Measurements from ENCODE around the gene CFAP92. TPM values are rescaled to one million over a fixed set of nuclear protein-coding genes. Genes with fewer than 3 reads are reported as not detected.
"Not testable (repeated sequence)": the region's sequence is repeated elsewhere in the genome, so short reads cannot be mapped to it uniquely, and the experiment has no call there.

CFAP92 gene
- total RNA-seq, 1 donor from 2014 or later = not detected

GRCh38 chr3:128867200-128868125 is 126.4 kb downstream of the CFAP92 start:
- Mint-ChIP-seq H3K27me3 (ENCODE audit: unreplicated experiment) (no peaks in the 10 kb centered on the region), H3K27ac (ENCODE audit: unreplicated experiment) (no peak overlapping the region), H3K4me3 (ENCODE audit: unreplicated experiment) (no peak overlapping the region), H3K9me3 (ENCODE audit: unreplicated experiment) (no peaks in the 10 kb centered on the region), H3K36me3 (ENCODE audit: unreplicated experiment) (no peaks in the 10 kb centered on the region), H3K4me1 (ENCODE audit: unreplicated experiment) (no peaks in the 10 kb centered on the region)
- no peak for TF ChIP-seq CTCF (IDR thresholded peaks at IDR 0.05)
- DNase-seq (ENCODE audit: extremely low spot score, unreplicated experiment) = no peak

DNA sequence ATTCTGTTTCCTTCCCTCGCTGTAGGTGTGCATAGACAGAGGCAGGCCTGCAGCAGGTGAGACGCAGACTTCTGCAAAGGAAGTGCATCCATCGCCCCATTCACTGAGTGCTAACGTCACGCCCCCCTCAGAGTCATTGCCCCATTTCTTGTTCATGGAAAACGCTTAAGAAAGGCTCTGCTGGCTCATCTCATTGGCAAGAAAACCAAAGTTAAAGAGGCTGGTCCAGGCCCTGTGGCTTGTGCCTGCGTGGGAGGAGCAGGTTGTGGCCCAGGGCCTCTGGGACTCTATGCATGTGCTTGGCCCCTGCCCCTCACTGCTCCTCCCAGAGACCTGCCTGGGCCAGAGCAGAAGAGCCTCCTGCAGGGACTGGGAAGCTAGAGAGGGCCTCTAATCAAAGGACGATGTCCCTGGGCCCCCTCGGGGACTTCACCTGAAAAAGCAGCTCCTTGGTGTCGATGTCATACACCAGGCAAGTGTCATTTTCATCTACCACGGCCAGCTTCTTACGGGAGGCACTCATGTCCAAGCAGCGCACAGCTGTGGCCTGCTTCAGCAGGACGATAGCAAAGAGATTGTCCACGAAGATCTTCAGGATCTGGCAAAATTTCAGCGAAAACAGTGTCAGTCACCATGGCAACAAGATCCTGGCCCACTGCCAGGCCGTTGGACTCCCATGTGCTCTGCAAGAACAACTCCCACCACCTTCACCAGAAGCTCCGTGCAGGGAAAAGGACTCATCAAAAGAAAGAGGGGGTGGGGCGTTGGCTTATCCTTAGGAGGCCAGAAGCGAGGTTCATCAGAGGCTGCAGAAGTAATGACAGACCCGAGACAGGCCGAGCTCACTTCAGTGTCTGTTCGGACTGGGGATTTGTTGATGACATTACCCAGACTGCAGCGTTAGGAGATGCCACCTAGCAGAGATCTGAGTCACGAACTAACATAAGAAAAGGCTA is 128.7 kb downstream of the CFAP92 start:
- DNase-seq (ENCODE audit: extremely low spot score, unreplicated experiment); H3K4me1 Mint-ChIP-seq (ENCODE audit: unreplicated experiment); H3K27me3 Mint-ChIP-seq (ENCODE audit: unreplicated experiment); H3K36me3 Mint-ChIP-seq (ENCODE audit: unreplicated experiment); H3K27ac Mint-ChIP-seq (ENCODE audit: unreplicated experiment); H3K4me3 Mint-ChIP-seq (ENCODE audit: unreplicated experiment); H3K9me3 Mint-ChIP-seq (ENCODE audit: unreplicated experiment): not testable (repeated sequence)

- no peak for TF ChIP-seq CTCF (IDR thresholded peaks at IDR 0.05)
- Mint-ChIP-seq H3K4me1 (ENCODE audit: unreplicated experiment) (no peaks in the 10 kb centered on the region), H3K4me3 (ENCODE audit: unreplicated experiment) (no peak overlapping the region), H3K9me3 (ENCODE audit: unreplicated experiment) (peaks cover 3% of the 10 kb centered on the region), H3K27ac (ENCODE audit: unreplicated experiment) (no peak overlapping the region), H3K36me3 (ENCODE audit: unreplicated experiment) (peaks cover 3% of the 10 kb centered on the region), H3K27me3 (ENCODE audit: unreplicated experiment) (no peaks in the 10 kb centered on the region)
- no peak for DNase-seq (ENCODE audit: extremely low spot score, unreplicated experiment)
These were observed 129.5 kb downstream of the CFAP92 start for GRCh38 chr3:128864351-128864811.

GRCh38 chr3:128863560-128863959 is 130.3 kb downstream of the CFAP92 start:
- TF ChIP-seq CTCF (IDR thresholded peaks at IDR 0.05) = peak; percentile 32
- no peak overlapping the region for H3K27ac Mint-ChIP-seq (ENCODE audit: unreplicated experiment)
- H3K36me3 Mint-ChIP-seq (ENCODE audit: unreplicated experiment) = peaks cover 6% of the 10 kb centered on the region
- H3K4me1 Mint-ChIP-seq (ENCODE audit: unreplicated experiment) = no peaks in the 10 kb centered on the region
- H3K9me3 Mint-ChIP-seq (ENCODE audit: unreplicated experiment) = peaks cover 7% of the 10 kb centered on the region
- no peak for DNase-seq (ENCODE audit: extremely low spot score, unreplicated experiment)
- no peaks in the 10 kb centered on the region for H3K27me3 Mint-ChIP-seq (ENCODE audit: unreplicated experiment)
- H3K4me3 Mint-ChIP-seq (ENCODE audit: unreplicated experiment) = no peak overlapping the region

DNA sequence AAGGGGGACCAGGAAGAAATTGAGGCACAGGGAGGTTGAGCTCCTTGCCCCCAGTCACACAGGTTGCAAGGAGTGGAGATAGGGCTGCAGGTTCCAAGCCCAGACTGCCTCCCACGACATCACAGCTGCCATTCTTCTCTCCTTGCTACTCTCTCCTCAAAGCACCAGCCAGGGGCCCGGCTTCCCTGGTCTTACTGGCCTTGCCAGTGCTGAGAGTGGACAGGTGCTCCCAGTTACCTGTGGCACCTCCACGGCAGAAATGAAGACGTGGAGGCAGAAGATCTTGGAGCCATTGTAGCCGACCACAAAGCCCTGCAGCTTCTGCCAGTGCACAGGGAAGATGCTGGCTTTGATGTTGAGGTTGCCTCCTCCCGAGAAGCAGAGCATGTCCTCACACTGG is 132.4 kb downstream of the CFAP92 start:
- no peaks in the 10 kb centered on the region for H3K4me1 Mint-ChIP-seq (ENCODE audit: unreplicated experiment)
- TF ChIP-seq CTCF (IDR thresholded peaks at IDR 0.05) = no peak
- peaks cover 6% of the 10 kb centered on the region for H3K36me3 Mint-ChIP-seq (ENCODE audit: unreplicated experiment)
- H3K27me3 Mint-ChIP-seq (ENCODE audit: unreplicated experiment) = no peaks in the 10 kb centered on the region
- H3K9me3 Mint-ChIP-seq (ENCODE audit: unreplicated experiment) = peaks cover 16% of the 10 kb centered on the region
- no peak overlapping the region for H3K4me3 Mint-ChIP-seq (ENCODE audit: unreplicated experiment)
- no peak for DNase-seq (ENCODE audit: extremely low spot score, unreplicated experiment)
- no peak overlapping the region for H3K27ac Mint-ChIP-seq (ENCODE audit: unreplicated experiment)

Other genes starting within 250 kb of the CFAP92 start
- 45.4 and 50.8 TPM in 2 replicates for gene ACAD9, start 114.5 kb downstream of the CFAP92 start, total RNA-seq
- 0.13 TPM in 1 of 2 replicates, not detected in the other for gene EFCC1, start 7.2 kb upstream of the CFAP92 start, total RNA-seq
- gene GP9, start 66.7 kb upstream of the CFAP92 start, total RNA-seq = not detected in 2 replicates
- gene RAB43, start 127.7 kb upstream of the CFAP92 start, total RNA-seq = 16.7 and 23.2 TPM in 2 replicates
- 42.2 and 42.6 TPM in 2 replicates for gene ISY1, start 167.0 kb upstream of the CFAP92 start, total RNA-seq
- 199 and 203 TPM in 2 replicates for gene CNBP, start 189.8 kb upstream of the CFAP92 start, total RNA-seq